ENCODE results near the gene ADAMTS1.

ADAMTS1 gene

DNA sequence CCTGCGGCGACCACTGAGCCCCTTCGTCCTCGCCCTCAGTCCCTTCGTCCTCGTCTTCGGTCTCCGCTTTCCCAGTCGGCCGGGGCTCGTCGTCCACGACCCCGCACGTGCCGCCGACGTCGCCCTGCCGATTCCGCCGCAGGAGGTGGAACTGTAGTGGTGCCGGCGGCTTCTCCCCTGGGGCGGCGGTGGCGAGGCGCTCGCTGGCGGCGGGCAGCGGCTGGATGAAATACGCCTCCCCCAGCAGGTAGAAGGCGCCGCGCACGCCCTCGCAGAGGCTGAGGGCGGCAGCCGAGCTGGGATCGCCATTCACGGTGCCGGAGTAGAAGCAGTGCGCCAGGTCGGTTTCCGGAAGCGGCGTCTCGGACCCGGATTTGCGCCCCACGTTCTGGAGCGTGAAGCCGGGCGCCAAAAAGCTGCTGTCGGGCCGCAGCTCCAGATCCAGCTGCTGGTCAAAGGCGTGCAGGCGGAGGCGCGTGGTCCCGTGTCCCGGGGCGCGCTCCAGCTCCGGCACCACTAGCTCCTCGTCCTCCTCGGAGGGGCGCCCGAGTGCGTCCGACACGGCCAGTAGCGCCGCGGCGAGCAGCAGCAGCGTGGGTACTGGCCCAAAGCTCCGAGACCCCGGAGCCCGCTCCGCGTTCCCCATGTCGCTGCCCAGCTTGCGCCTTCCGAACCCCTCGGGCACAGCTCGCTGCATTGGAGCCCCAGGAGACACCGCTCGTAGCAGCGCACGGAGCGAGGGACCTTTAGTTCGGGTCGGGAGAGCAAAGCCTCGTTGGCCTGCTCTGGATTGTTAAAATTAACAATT is 747 bp downstream of the ADAMTS1 start:
- peak; percentile 53 for DNase-seq (ENCODE audit: low spot score)

DNA sequence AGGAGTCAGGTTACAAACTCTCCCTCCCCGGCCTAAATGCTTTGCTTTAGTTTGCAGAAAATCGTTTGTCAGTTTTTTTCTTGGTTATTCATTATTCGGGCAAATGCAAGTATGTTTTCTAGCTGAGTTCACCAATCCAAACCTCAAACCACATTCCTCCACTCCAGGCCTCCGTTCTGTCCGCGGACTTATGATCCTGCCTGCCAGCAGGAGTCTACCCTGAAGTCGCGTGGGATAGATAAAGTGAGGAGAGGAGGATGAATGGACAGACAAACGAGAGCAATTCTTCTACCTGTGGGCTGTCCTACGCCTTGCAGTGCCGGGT is 1.3 kb downstream of the ADAMTS1 start:
- DNase-seq (ENCODE audit: low spot score), result peak; percentile 17

DNA sequence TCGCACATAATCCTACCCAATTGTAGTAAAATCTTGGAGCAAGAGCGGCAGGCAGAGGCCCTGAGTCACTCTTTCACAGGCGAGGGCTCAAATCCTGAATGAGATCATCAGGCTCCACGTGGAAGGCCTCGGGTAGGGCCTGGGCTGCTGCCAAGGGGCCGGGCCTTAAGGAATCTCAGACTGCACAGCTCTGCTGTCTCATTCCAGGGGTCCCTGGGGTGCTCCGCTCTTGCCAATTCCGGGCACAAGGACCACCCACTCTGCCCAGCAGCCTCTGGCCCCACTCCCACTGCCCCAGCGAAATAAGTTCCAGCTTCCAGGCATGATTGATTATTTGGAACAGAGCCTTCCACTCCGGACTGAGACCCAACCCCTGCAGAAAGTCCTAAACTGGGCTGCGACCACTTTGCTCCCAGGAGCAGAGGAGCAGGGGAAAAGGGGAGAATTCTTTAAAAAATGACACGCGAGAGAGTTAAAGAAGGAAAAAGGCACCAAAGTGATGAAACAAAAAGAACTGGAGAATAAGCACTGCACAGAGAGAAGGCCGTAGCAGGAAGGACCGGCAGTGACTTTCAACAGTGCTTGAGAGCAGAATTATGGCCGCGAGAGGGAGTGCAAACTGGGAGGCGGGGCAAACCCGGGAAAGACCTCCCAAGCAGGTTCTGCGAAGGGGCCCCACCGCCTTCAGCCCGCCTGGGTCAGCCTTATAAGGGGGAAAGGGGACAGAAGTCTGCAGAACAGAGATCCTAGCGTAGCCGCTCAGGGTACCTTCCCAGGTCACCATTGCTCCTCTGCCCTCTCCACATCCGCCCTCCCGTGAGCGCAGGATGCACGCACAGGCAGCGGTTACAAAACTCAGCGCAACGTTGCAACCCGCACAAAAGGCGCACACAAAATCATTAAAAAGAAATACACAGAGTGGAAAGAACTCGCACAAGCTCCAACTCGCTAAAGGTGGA is 2.0 kb downstream of the ADAMTS1 start:
- peak; percentile 70 for DNase-seq (ENCODE audit: low spot score)

DNA sequence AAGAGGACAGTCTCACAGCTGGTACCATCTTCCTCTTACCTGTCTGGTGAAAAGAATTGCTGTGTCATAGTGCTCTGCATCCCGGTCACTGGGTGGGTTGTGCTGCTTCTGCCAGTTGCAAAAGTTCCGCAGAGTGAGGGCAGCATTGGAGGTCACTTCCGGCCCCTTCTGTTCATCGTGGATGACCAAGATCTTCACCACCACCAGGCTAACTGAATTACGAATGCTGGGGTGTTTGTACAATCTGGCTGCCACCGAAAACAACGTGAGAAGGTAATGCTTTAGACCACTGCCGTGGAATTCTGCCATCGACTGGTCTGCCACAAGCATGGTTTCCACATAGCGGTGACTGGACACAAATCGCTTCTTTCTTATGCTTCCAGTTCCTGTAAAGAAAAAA is 2.9 kb downstream of the ADAMTS1 start:
- DNase-seq (ENCODE audit: low spot score), result no peak

DNA sequence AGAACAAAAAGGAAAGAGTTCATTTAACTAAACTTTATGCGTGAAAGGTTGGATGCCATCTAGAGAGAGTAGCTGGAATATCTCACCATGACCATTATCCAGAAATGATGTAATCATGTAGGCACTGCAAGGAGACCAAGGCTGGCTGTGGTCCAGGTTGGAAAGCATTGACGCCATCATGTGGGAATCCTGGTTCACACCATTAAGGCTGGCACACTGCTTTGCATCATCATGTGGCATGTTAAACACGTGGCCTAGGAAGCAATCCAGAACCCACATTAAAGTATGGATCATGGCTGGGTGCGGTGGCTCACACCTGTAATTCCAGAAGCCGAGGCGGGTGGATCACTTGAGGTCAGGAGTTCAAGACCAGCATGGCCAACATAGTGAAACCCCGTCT is 4.3 kb downstream of the ADAMTS1 start:
- no peak for DNase-seq (ENCODE audit: low spot score)

DNA sequence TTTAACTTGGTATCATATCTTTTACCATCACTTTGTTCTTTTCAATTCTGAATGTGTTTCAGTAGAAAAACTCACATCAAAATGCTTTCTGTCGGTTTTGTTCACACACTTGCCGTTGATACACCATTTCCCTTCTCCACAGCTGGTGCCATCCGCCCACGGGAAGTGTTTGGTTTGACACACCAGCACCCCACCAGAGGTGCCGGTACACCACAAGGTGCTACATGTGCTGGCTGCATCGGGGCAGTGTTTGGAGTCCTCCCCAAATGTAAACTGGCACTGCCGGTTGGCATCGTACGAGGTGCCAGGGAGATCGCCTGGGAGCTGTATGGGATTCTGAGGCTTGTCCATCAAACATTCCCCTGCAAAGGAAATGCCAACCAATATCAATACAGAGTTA is 5.0 kb downstream of the ADAMTS1 start:
- no peak for DNase-seq (ENCODE audit: low spot score)

DNA sequence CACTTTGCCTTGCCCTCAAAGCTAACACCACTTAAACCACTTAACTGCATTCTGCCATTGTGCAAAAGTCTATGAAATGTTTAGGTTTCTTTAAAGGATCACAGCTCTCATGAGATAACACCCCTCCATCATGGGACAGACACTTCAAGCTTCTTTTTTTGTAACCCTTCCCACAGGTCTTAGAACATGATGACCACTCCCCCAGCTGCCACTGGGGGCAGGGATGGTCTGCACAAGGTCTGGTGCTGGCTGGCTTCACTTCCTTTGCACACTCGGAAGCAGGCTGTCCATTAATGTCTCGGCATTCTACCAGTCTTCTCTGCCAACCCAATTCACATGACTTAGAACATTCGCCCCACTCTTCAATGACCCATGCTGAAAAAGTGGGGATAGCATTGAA is 7.7 kb downstream of the ADAMTS1 start:
- DNase-seq (ENCODE audit: low spot score), result no peak

DNA sequence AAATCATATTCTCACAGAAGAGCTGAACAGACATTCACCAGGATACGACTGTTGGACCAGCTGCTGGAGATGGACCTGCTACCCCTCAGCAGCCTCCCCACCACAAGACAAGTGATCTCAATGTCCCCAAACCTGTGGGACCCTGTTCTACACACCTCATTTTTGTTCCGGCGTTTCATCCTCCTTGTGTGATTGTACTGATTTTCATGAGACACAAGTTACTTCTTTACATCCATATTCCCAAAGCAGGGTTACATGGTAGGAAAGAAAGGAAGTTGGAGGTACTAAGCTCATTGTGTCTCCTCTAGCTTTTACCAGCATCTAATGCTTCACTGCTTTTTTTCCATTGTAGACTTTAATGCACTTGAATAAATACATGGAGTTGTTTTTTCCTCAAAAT is 8.7 kb downstream of the ADAMTS1 start:
- no peak for DNase-seq (ENCODE audit: low spot score)

DNA sequence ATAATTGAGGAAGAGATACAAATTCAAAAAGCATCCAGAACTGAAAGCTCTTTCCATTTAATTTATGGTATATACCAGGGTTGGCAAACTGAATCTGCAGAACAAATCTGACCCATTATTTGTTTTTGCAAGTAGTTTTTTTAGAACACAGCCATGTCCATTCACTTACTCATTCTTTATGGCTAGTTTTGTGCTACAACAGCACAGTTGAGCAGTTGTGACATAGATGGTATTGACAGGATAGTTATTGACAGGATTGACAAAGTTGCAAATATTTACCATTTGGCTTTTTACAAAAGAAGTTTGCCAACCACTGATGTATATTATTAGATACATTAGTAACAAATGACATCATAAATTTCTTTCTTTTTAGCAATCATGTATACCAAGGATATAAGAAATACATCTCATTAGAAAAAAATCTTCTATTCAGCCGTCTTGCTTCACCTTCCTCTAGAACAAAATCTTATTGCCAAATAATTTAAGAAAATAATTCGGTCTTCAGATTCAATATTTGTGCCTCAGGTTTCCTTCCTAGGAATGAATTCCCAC is 9.4 kb downstream of the ADAMTS1 start:
- no peak for DNase-seq (ENCODE audit: low spot score)

DNA sequence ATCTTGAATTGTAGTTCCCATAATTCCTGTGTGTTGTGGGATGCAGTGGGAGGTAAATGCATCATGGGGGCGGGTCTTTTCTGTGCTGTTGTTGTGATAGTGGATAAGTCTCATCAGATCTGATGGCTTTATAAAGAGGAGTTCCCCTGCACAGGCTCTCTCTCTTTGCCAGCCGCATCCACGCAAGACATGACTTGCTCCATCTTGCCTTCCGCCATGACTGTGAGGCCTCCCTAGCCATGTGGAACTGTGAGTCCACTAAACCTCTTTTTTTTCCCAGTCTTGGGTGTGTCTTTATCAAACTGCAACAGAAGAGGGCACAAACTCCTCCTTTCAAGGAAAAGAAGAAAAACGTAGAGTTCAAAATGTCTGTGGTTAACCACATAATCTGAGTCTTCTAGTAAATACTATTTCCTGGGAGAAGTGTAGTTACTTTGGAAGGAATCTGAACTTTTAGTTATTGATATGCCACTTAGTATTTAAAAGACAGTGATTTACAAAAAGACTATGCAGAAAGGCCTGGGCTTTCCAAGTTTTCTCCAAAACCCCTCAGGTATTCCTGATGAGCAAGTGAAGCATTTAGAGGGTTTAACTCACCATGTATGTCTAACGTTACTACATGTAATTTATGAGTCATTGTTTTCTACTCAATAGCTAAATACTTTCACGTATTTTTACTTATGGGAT is 10.0 kb downstream of the ADAMTS1 start:
- no peak for DNase-seq (ENCODE audit: low spot score)

DNA sequence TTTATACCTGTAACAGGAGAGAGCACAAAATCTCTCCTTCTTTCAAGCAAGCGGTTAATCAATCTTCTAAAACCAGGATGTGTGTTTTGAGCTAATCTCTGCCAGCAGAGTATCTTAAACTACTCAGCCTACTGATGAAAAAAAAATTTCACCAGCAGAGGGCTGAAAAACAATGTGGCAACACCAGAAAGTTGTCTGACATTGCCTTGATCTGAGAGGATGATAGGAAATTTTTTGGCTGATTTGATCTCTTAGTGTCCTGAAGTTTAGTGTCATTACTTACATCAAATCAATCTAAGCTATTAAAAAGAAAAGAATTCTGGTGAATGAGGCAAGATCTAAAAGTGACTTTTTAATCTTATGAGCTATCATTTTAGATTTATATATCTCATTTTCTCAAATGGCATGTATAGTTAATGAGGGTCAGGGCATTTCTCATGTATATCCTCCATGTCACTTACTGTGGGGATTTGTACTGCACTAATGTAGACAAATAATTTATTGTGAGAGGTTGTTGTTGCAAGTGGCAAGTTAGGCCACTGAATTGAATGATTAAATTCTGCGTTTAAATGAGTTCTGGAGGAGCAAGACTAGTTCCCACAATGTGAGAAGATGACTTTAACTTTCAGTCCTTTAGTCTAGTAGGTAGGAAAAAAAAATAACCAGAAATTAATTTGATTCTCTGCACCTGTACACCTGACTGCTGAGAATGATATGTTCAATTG is 10.9 kb downstream of the ADAMTS1 start:
- DNase-seq (ENCODE audit: low spot score), result no peak

DNA sequence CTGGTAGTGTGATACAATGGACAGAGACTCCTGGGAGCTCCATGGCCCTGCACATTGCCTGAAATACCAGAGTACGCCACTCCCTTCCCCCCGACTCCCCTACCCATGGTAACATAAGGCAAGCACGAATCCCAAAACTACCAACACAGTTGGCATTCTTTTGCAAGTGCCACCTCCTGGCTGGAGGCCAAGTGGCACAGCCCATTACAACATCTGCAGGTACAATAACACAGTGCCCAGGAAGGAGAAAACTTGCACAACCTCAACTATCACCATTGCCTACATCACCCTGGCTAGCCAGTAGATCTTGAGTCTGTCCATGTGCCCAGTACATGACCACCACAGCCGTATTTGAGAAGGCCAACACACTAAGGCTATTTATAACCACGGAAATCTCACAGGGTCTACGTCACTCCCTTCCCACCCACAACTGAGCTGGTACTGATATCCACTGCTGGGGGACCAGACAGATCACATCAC is 11.7 kb downstream of the ADAMTS1 start:
- no peak for DNase-seq (ENCODE audit: low spot score)

DNA sequence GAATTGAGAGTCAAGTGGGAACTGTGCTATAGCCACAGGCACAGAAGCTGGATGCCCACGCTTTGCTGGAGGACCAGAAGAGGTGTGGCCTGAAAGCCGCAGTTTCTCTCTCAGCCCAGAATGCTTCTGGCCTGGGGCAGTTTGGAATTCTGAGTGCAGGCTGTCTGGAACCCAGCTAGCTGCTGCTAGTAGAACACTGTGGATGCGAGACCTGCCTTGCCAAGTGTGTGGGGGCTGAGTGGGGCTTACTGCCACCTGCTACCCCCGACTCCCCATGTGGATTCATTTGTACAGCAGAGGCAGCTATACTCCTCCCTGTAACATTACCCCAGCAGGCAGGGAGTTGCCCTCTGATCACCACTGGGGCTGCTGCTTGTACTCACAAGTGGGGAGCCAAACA is 12.2 kb downstream of the ADAMTS1 start:
- DNase-seq (ENCODE audit: low spot score), result no peak

DNA sequence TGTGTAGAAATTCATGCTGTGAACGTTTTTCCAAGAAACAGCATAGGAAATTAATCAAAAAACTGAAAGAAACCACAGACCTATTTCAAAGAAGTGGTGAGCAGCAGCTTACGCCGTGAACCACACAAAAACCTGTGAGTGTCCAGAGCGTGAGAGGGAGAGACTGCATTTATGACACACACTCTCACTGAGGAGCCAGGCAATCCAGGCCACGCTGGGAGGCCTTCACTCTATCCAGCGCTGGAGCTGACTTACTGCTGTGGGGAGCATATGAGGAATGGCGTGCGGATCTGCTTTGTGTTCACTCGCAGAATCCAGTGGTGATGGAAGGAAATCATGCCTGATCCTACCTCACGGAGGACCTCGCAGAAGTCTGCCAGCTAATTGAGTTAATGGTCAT is 12.7 kb downstream of the ADAMTS1 start:
- no peak for DNase-seq (ENCODE audit: low spot score)

DNA sequence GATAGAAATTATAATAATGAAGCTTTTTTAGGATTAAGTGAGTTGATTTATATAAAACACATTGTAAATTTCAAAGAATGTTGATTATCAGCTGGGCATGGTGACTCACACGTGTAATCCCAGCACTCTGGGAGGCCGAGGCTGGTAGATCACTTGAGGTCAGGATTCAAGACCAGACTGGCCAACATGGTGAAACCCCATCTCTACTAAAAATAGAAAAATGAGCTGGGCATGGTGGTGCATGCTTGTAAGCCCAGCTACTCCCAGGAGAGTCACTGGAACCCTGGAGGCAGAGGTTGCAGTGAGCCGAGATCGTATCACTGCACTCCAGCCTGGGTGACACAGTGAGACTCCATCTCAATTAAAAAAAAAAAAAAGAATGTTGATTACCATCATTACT is 18.4 kb downstream of the ADAMTS1 start:
- DNase-seq (ENCODE audit: low spot score), result no peak

DNA sequence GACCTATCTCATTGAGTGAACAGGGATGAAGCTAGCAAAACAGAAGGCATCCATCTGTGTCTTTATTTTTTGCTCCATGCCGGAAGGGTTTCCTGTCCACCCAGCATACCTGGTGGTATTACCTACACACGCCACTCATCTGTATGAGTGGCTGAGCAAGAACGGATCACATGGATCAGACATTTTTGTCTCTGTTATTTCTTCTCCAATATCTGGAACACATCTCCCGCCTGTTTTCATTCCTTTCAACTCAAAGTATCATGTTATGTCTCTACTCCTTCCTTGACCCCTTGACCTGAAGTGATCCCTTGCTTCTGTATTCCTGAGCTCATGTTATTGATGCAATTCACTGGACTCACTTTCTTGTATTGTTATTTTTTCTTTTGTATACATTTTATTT is 24.7 kb downstream of the ADAMTS1 start:
- no peak for DNase-seq (ENCODE audit: low spot score)

DNA sequence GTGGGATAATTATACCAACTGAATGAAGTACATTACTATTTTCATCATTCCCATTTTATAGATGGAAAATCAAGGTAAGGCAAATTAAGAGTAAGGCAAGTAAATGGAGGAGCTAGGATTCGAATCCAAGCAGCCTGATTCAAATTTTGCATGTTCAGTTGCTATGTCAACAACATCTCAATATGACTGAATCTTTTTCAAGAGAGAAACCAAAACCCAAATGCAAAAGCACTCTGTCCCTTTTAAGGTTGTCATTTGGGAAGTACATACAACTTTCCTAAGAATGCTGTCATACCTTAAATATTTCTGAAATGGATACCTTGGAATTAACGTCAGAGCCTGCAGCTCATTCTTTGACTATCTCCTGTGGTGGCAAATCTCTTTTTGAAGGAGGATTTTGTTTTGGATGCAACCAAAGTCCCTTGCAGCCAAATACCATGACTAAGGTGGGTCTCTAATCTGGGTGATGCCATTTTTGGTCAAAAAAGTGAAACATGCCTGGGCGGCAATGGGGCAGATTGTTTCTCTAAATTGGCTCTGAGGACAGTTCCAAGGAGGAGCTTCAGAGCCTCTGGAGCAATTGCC is 25.4 kb downstream of the ADAMTS1 start:
- DNase-seq (ENCODE audit: low spot score), result no peak

DNA sequence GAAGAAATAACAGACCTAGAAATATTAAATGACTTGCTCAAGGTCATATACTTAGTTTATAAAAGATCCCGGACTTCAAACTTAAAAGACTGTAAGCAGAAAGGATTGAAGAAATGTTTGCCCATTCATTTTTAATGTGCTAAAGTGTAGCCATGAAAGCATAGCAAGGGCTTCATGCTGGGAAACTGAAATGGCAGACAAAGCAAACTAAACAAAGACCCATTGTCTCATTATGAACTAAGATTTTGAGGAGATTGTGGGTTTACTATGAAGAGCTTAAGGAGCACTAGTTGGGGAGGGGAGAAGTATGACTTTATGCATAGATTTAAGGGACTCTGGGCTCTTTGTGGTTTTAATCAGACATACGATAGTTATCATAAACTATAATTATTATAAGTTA is 26.3 kb downstream of the ADAMTS1 start:
- DNase-seq (ENCODE audit: low spot score), result no peak

DNA sequence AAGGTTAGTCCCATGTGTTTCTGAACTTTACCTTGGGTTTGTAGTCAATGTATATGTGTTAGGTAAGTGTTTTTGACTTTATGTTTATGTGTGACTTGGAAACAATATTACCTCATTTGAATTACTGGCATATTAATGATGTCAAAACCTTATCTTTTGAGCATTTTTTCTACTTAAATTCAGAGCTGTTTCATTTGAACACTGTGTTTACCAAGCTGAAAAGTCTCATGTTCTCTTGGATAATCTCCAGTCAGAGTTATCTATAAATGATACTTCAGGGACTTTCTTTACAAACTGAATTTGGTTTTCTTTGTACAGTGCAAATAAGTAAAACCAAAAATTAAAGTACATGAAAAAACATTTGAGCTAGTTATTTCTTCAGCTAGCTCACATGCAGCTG is 30.0 kb downstream of the ADAMTS1 start:
- DNase-seq (ENCODE audit: low spot score), result no peak

DNA sequence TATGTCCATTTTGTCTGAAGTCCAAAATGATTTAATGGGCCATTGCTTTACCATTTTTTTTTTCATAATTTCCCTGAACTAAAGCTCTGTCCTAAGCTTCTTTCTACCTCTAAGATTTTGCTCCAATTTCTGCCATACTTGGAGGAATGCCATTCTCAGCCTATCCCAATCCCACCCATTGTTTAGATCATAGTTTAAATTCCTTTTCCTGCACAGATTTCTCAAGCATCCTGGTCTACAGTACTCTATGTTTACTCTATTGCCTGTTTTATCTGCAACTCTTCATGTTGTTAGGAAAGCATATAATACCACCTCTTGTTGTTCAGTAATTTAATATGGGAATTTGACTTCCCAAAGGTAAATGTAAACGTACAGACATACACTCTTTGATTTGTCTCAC is 30.8 kb downstream of the ADAMTS1 start:
- no peak for DNase-seq (ENCODE audit: low spot score)

DNA sequence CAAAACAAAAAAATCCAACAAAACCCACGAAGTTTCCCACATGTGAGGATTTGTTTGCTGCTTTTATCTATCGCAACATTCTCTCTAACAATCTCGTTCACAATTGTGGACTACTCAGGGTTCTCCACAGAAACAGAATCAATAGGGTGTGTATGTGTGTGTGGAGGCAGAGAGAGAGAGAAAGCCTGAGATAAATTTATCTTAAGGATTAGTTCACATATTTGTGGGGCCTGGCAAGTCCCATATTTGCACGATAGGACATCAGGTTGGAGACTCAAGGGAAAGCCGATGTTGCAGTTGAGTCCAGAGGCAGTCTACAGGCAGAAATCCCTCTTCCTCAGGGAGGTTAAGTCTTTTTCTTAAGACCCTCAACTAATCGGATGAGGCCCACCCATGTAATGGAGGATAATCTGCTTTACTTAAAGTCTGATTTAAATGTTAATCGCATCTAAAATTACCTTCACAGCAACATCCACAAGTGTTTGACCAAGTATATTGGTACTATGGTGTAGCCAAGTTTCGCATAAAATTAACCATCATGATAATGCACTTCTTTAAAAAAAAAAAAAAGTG is 31.7 kb downstream of the ADAMTS1 start:
- DNase-seq (ENCODE audit: low spot score), result no peak

Data from iPS-NIHi11 (cell line).